ENCODE measurements around the gene ARHGEF33.
"Not testable (repeated sequence)": the region's sequence is repeated elsewhere in the genome, so short reads cannot be mapped to it uniquely, and the experiment has no call there.

Gene ARHGEF33

DNA sequence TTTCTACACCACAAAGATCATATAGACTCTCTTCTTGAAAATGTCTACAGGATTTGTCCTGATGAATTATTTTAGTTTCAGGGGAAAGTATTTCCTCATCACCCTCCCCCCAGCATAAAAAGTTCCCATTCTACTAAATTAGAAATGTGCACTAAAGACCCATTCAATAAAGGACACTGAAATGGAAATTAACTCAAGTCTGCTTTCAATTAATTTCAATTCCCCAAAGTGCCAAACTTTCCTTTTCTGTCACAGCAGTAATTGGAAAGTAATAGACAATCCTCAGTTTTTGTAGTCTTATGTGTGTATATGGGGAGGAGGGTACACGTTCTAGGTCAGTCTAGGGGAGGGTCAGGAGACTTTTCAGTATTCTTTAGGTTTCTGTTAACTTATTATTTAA, 21.5 kb downstream of the ARHGEF33 start:
- DNase-seq = no peak

DNA sequence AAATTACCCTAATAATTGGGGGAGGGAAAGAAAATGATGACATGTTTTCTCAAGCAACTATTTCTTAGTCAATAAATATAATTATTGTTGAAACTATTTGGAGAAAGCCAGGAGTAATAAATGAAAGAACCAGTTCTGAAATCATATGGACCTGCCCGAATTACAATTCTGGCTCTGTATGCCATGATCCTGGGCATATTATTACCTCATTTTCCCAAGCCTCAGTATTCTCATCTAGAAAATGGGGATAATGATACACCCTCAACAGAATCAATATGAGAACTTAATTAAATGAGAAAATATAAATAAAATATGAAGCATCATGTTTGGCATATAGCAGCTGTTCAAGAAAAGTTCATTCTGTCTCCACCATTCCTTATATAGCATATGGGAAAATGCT, 22.9 kb downstream of the ARHGEF33 start:
- no peak for DNase-seq

DNA sequence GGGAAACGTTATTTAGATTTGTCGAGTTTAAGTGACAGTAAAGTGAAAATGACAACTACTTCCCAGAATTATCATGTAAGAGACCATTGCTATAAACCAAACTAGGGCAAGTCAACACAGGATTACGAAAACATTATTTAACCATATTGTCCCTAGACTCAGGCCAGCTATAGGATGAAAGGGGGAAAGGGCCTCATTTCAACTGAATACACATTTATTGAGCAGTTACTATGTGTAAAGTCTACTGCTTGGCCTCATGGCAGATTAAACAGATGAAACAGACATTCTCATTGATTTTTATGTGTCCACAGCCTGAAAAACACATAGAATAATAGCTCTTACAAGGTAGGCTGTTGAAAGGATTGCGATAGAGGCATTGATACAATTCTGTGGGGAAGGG, 32.7 kb downstream of the ARHGEF33 start:
- no peak for DNase-seq

DNA sequence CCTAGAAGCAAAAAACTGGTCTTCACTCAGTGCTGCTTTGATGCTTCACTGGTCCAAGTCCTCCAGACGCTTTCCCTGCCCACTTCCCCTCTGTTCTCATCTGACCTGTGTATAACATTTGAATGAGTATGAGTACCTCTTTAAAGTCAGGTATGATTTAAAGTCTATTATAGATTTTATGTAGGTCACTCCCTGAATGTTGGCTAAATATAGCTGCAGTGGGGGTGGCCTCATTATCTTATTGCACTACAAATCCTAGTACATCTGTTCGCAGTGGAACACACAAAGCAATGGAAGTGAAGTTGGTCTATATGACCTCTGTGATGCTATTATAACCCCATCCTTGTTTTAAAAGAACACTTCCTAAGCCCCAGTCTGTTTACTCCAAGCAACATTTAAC, 33.2 kb downstream of the ARHGEF33 start:
- DNase-seq = no peak

DNA sequence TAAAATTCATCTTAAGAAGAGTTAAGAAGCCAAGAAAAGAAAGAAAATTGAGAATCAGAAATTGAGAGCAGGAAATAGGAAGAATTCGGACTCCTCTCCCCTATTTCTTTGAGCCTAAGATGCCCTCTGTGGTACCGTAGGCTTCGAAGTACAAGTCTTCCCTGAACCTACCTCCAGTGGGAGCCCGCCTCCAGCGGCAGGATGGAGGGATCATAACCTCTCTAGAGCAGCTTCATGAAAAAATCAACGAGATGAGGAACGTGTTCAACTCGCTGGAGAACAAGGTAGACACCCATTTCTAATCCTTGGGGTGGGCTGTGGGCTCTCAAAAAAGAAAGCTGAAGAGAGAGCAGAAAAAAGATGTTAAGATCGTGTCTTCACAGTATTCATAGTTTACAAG, 36.3 kb downstream of the ARHGEF33 start:
- DNase-seq = no peak

DNA sequence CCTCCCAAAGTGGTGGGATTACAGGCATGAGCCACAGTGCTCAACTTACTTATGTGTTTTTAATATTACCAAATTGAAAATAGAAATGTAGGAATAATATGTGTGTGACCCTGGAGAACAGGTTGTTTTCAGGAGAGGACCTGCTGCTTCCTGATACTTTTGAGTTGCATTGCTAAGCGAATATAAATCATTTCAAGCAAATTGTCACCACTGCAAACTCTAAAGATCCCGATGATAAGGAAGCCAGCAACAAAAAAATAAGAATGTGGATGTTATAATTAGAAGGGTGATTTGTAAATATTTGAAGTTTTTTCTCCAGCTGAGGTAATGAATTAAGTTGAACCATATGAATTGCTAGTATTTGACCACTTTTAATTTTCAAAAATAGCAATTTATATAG, 40.9 kb downstream of the ARHGEF33 start:
- no peak for DNase-seq

DNA sequence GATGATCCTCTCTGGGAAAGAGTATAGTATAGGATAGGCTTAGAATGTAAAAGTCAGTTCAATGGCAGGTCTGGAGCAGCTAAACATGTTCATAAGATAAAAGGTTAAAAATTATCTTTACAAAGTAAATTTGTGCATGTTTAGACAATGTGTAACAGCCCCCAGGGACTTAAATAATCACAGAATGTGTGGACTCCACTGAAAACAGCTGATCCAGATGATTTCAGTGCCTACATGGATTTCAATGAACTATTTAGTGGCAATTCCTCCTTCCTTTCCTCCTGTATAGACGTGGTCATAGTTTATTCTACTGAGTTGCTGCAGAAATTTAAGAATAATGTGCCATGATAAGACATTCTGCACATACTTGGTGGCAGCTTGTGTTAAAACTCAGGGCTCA, 42.9 kb downstream of the ARHGEF33 start:
- DNase-seq = no peak

DNA sequence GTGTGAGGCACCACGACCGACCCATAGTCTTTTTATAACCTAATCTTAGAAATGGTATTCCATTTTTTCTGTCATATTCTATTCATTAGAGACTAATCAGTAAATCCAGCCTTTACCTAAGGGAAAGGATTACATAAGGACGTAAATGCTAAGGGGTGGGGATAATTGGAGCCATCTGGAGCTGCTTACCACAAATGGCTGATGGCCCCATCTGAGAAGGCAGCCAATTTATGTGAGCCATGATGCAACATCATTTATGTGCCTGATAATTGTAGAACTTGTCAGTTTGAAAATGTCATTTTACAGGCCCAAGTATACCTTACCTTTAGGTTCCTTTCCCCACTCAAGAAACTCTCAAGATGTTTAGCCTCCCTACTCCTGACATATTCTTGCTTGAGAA, 44.0 kb downstream of the ARHGEF33 start:
- no peak for DNase-seq

DNA sequence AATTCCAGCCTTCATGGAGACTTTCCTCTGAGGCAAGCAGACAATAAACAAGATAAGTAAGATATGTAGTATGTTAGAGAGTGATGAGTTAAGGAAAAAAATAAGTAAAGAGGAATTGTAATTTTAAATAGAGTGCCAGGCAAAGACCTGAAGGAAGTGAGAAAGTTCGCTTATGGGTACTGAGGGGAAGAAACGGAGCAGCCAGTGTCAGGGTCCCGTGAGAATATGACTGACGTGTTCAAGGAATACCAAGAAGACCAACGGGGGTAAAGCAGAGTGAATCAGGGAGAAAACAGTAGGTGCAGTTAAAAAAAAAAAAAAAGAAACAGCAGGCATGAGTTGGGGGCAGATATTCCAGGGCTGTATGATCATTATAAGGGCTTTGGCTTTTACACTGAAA, 45.1 kb downstream of the ARHGEF33 start:
- no peak for DNase-seq

DNA sequence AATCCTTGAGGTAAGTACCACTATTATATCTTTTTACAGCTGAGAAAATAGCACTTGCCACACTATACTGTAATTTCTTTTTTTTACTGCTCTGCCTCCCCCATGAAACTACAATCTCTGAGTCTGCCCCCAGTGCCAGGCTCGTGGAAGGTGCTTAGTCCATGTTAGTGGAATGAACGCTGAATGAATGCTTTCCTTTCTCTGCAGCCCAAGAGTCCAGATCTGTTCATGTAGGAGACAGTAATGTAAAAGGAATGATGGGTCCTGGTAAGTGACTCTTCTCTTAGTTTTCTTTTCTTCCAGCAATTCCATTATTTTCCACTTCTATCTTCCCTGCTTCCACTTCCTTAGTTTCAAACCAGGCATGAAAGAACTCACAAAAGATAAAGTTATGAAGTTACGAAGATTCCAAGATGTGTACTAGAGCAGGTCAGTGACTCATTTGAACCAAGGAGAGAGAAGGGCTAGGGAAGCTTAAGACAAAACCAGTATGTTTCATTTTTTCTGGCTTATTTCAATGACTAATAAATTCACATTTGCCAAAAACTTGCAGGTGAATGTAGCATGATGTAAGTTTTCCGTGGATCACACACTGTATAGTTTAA, 46.0 kb downstream of the ARHGEF33 start:
- DNase-seq = no peak

DNA sequence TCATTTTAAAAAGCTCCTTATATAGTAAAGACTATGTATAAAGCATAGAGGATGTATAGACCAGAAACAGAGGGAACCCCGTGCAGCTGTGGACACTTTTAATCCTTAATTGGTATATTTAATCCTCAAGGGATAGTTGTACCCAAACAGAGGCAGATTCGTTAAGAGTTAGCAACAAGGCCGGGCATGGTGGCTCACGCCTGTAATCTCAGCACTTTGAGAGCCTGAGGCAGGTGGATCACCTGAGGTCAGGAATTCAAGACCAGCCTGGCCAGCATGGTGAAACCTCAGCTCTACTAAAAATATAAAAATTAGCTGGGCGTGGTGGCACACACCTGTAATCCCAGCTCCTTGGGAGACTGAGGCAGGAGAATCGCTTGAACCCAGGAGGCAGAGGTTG, 46.8 kb downstream of the ARHGEF33 start:
- not testable (repeated sequence) for DNase-seq

DNA sequence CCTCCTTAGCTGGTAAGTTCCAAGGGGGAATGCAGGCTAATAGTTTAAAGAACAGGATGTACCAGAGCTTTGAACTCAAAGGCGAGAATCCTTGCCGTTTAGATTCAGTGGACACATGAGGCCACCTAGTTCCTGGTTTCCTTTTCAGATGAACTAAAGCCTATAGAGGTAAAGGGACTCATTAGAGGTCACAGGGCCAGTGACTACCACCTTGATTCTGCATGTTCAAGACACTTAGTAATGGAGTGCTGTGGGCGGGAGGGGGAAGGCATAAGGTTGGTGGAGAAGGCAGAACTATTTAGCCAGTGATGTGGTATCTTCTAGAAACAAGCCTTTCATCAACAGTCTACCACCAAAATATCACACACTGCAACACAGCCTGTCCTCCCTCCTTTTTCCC, 47.9 kb downstream of the ARHGEF33 start:
- no peak for DNase-seq

DNA sequence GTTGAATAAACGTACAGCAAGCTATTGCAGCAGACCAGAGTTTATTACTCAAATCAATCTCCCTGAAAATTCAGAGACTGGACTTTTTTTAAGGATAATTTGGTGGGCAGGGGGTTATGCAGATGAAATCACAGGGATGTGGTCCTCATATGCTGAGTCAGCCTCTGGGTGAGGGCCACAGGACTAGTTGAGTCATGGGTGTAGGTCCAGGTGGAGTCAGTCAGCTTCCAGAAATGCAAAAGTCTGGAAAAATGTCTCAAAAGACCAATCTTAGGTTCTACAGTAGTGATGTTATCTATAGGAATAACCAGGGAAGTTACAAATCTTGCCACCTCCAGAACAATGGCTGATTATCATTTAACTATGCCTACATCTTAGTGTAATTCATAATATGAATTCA, 51.1 kb downstream of the ARHGEF33 start:
- DNase-seq = no peak

DNA sequence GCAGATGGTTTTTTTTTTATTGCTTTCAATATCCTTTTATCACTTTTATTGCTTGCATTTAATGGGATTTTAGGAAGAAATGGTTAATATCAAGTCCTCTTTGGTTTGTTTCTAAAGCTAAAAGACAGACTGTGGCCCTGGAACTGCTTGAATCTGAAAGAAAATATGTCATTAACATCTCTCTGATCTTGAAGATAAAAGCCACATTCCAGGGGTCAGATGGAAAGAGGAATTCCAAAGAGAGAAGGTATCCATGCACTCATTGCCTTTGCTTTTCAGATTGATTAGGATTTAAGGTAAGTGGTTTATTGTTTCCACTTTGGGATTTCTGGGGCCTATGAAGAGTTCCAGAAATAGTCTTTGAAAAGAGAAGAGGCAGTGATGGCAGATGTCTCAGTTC, 54.1 kb downstream of the ARHGEF33 start:
- no peak for DNase-seq

DNA sequence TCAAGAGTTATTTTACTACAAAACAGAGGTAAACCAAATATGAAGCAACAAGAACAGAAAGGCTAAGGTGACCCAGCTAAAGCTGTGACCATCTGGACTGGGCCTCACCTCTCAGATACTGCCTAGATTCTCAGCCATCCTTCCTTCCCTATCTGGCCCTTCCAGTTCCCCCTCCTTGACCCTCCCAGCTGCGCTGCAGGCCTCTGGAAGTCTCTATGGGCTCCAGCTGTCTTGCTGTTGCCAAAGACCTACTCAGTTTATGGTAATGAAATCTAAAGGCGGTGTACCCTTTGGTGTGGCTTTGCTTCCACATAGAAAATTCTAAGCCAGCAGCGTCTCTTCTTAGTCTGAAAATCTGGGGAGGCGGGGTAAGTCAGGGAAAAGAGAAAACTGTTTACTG, 55.7 kb downstream of the ARHGEF33 start:
- no peak for DNase-seq

DNA sequence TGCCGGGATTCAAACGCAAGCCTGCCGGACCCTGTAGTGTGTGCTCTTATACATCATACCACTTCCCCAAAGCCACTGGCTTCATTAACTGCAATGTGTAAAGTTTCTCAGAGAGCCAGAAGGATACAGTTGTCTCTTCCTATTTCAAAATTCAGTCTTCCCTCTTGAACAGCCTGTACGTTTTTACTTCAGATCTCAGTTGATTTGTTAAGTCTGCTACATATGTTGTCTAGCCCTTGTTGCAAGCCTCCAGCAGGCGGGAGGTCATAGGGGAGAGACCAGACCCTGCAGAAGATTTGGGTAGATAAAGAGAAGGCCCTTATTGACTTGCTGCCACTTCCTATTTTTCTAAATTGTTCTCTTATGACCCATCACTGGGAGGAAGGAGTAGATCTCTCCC, 56.2 kb downstream of the ARHGEF33 start:
- DNase-seq = no peak

DNA sequence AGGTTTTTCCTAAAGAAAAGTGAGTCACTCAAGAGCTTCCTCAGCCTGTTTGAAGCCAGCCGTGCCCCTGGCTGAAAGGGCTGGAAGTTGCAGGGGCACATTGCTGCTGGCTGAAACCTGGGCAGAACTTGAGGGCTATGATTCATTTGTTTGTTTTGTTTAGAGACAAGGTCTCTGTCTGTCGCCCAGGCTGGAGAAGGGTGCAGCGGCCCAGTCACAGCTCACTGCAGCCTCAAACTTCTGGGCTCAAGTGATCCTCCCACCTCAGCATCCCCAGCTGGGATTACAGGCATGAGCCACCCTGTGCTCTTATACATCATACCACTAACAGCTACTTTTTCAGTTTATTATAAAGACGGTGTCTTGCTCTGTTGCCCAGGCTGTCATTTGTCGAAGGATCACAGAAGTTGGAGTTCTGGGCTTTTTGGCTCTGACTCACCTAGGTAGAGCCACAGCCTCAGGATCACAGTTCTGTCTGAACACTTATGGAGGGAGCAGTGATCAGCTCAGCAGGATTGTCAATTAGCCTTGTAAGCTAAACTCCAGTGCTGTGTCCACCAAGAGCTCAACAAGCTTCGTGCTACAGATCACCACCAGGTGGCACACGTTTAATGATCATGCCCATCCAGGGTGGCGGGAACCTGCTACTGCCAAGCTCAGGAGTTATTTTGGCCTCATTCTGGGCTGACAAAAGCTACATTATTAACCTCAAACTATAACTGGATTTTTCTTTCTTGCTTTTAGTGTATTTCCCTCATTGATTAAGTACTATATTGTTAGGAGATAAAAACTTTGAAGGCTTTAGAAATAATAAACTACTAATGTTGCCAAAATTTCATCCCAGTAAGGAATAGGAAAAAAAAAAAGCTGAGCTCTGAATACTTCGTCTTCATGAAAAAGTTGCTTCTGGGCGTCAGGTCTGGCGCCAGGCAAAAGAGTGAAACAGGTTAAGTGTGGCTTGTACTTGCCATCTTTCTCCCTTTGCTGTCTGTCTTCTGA, 57.9 kb downstream of the ARHGEF33 start:
- peak; percentile 49 to 53 for DNase-seq

DNA sequence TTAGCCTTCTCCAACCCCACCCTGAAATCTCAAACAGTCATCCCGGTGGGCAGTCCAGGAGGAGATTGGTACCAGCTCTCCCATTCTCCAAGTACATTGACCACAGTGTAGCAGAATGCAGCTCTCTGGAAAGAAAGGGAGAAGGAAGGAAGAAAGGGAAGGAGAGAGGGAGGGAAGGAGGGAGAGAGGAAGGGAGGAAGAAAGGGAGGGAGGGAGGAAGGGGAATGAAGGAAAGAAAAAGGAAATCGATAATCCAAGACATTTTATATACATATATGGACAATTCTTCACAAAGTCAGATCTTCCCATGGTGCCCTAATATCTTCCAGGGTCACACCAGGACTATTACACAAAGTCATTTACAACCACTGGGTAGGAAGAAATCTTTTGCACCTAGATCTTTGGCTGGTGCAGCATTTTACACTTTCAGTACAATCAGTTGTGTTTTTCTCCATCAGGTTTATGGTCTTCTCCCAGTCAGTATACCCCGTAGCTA, 58.8 kb downstream of the ARHGEF33 start:
- no peak for DNase-seq

DNA sequence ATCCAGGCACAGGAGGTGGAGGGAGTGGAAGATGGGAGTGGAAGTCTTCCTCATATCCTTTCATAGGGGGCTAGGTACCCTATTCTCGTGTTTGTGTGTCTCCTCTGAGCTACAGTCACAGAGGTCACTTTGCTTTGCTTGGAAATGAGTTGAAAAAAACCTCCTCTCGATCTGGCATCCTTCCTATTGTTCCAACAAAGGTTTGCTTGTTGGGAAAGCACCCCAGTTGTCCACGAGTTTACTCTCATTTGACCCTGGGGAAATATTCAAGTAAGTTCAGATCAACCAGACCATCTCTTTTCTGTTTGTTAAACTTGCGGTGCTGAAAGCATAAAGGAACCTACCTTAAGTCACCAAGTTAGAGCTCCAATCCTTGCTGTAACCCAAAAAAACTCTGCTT, 59.3 kb downstream of the ARHGEF33 start:
- DNase-seq = no peak

DNA sequence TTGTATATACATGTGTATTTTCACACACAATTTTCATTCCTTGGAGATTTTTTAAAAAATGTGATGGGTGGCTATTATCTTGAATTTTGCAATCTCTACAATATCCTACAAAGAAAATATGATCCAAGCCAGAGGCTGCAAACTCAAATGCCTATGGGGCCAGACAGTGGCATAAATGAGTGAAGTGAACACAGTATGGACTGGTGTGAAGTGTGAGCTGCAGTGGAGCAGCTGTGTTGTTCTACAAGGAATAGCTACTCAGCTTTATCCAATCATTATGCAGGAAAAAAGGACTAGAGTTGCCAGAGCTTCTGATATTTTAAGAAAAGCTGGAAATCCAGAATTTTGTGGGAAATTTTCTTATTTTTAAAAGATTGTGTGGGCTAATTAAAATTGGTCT, 62.1 kb downstream of the ARHGEF33 start:
- no peak for DNase-seq

DNA sequence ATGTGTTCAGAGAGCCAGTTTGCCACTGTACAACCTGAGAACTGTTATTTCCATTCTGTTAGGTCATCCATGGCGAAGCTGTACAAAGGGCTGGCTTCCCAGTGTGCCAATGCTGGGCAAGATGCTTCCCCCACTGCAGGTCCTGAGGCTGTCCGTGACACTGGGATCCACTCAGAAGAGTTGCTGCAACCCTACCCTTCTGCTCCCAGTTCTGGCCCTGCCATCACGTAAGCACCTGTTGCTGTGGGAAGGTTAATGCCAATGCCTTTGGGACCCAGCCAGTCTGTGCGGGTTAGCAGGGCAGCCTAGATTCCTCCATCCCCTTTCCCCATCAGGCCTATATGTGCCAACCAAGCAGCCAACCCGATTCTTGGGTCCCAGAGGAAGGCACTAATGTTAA, 68.3 kb downstream of the ARHGEF33 start:
- no peak for DNase-seq

DNA sequence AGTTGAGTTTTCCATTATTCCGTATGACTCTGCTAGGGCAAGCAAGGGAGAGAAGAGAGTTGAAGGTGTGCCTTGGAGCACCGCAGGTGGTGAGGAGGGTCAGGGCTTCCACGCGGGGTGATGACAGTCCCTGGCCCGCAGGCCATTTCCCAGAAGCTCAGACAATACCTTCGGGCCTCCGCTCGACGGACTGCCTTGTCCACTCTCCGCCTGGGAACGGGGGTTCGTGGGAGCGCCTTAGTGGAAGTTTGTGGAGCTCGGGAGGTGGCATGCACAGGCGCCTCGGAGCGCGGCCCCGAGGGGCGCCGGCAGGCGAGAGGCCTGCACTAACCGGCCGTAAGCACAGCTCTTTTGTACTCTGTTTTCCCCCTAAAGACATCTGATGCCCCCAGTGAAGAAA, 69.8 kb downstream of the ARHGEF33 start:
- DNase-seq = no peak

DNA sequence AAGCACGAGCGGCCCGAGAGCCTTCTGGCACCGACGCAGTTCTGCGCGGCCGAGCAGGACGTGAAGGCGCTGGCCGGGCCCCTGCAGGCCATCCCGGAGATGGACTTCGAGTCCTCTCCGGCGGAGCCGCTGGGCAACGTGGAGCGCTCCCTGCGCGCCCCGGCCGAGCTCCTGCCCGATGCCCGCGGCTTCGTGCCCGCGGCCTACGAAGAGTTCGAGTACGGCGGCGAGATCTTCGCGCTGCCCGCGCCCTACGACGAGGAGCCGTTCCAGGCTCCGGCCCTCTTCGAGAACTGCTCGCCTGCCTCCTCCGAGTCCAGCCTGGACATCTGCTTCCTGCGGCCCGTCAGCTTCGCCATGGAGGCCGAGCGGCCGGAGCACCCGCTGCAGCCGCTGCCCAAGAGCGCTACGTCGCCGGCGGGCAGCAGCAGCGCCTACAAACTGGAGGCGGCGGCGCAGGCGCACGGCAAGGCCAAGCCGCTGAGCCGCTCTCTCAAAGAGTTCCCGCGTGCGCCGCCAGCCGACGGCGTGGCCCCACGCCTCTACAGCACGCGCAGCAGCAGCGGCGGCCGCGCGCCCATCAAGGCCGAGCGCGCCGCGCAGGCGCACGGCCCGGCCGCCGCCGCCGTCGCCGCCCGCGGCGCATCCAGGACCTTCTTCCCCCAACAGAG, 70.4 kb downstream of the ARHGEF33 start:
- DNase-seq = peak; percentile 63 to 69
